ENCODE results near the gene ECI1.
A peak's percentile ranks its signal among the peaks of the same experiment; 100 is the strongest.

ECI1 gene

GRCh38 chr16:2232094-2232990 lies 19.0 kb downstream of the ECI1 start:
- DNase-seq: no peak

GRCh38 chr16:2231016-2231931 lies 20.1 kb downstream of the ECI1 start:
- DNase-seq: no peak

DNA sequence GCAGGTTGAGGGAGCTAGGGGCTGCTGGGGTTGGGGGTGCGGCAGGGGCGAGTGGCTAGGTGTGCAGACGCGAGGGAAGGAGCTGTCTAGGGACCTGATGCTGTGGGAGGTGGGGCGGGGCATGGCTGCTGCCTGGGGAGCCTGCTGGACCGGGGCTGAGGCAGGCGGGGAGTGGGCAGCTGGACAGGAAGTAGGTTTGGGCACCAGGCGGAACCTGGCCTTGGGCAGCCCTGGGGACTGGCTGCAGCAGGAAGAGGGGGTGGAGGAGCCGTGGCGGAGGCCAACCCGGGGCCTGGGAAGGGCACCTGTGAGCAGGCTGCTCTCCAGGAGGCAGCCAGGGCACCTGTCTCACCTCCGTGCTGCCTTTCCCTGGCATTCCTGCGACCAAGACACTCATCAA lies 21.0 kb downstream of the ECI1 start:
- DNase-seq: no peak

DNA sequence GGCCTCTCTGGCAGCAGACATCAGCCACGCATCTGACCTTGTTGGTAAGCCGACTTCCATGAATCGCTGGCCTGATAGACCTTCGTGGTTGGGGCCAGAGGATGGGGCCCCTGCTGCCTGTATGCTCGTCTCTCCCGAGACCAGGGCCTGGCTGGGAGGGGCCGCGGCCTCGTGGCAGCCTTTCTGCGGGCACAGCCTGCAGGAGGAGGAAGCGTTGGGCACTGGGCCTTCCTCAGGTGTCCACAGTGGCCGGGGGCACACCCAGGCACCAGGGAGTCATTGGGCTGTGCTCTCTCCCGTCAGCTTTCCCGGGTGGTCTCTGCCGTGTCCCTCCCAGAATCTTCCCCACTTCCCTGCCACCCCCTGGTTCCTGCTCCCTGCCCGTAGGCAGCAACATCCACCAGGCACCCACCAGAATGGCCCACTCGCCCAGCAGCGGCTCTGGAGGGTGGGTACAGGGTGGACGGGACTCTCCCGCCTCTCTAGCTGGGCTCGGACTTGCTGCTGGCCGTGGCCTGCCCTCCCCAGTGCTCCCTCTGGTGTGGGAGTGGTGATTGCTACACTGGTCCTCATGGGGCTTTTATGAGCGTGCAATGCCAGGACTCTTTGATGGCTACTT lies 21.6 kb downstream of the ECI1 start:
- DNase-seq: no peak

DNA sequence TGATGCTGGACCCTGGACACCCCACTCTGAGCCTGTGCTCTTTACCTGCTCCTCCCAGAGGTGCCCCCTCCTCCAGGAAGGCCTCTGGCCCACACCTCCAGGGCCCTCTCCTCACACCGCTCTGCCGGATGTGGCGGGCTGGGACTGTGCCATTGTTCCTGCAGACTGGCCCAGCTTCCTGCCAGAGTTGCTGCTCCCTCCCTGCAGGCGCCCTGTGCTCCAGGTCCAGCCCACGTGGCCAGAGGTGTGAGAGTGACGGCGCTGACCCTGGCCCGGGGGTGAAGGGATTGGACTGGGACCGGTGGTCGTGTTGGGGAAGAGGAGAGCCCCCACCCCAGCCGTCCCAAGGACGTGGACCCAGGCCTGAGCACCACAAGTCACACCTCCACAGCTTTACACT lies 22.3 kb downstream of the ECI1 start:
- no peak for DNase-seq

DNA sequence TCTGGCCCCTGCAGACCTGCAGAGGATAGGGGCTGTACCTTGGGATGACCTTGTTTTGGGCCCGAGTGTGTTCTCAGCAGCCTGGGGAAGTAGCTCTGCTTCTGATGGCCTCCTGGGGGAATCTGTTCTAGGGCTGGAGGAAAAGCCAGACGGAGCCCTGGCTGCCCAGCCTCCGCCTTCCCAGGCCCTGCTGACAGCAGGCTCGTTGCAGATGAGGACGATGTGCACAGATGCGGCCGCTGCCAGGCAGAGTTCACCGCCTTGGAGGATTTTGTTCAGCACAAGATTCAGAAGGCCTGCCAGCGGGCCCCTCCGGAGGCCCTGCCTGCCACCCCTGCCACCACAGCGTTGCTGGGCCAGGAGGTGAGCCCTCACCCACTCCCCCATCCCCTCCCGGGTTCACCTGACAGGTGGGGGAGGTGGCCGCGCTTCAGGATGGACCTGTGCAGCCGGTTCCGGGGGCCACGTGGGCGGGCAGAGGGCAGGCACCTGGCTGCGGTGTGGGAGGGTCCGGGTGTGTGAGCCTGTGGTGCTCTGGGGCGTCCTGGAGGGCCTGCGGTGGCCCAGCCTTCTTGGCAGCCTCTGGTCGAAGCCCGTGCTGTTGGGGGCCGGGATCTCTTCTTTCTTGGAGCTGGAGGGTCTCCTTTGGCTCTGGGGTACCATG lies 23.1 kb downstream of the ECI1 start:
- DNase-seq: no peak

- DNase-seq: no peak
Observed at GRCh38 chr16:2226918-2227317, 24.5 kb downstream of the ECI1 start.

GRCh38 chr16:2226245-2226793 lies 25.1 kb downstream of the ECI1 start:
- DNase-seq: no peak

DNA sequence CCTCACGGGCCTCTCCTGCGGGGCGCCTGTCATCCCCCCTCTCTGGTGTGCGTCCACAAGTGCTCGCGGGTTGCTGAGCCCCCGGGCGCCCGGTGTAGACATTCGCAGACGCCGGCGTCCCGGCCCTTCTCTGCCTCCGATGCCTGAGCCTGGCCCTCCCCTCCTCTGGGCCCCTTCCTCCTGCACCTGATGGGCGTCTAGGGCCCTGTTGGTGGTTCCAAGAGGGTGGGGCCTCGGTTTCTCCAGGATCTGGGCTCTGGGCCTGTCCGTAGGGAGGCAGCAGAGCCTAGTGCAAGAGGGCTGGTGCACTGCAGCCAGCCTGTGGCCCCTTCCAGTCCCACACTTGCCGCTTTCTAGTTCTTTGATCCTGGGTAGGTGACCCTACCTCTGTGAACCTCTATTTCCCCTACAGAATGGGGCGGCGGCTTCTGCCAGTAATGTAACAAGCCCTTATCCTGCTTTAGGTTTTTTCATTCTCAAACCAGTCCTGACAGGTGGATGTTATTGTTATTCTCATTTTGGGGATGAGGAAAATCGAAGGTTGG lies 27.4 kb downstream of the ECI1 start:
- no peak for DNase-seq

GRCh38 chr16:2223221-2223941 lies 28.0 kb downstream of the ECI1 start, which contains the start of gene E4F1:
Gene E4F1, plus strand, starts transcription at chr16:2223591. Its CDS starts 23 bp downstream, at chr16:2223614.
- peak; percentile 91 for DNase-seq

- no peak for DNase-seq
Observed at GRCh38 chr16:2216330-2216729, 35.1 kb downstream of the ECI1 start.

DNA sequence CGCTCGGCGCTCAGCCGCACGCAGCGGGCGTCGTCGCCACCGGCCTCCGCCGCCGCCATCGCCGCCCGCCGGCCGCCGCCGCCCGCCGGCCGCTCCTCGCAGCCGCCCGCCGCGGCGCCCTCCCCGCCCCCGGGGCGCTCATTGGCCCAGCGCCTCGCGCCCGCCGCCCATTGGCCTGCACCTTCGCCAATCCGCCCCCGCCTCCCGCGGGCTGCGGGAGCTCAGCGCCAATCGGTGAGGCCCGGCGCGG lies 36.7 kb downstream of the ECI1 start, which contains the start of gene PGP:
TSS of gene PGP (minus strand) at position 122 of the 250 bp plus-strand sequence. CDS start at position 59, 63 bp downstream.
- no peak for DNase-seq

GRCh38 chr16:2213817-2214718 lies 37.3 kb downstream of the ECI1 start:
- DNase-seq: no peak

GRCh38 chr16:2212362-2213324 lies 38.7 kb downstream of the ECI1 start:
- DNase-seq: no peak

GRCh38 chr16:2211923-2212347 lies 39.5 kb downstream of the ECI1 start:
- no peak for DNase-seq

- DNase-seq: no peak
Observed at GRCh38 chr16:2210386-2211365, 40.7 kb downstream of the ECI1 start, which contains the start of gene BRICD5. Gene BRICD5, minus strand, starts transcription at chr16:2210863. Its CDS starts 30 bp downstream, at chr16:2210833.

DNA sequence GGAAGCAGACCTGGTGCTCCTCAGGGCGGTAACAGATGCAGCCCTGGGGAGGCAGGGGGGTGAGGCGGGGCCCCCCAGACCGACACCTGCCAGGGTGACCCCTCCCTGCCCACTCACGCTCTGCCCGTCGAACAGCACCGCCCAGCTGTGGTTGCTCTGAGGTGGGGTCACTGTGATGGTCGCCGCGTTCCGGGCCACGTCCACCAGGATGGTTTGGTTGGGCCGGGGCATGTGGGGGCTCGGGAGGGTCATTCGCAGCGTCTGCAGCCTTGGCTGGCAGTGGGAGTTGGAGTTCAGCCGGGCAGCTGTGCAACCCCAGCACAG lies 41.4 kb downstream of the ECI1 start:
- no peak for DNase-seq

Measured in NCI-H748 treated with DMSO at 0.1 percent for 48 hours (cell line).